Activated CD8-positive, alpha-beta T cell treated with anti-CD3 and anti-CD28 coated beads for 36 hours (primary cell): ENCODE results near the gene MYOM3. TPM values are rescaled to one million over a fixed set of nuclear protein-coding genes. Genes with fewer than 3 reads are reported as not detected.

Experiments
- ATAC-seq: fragments of 200-7000 bp; cut with Tn5 transposase; one replicate; pipeline ENCODE4 v1.10.0; 2021; ENCODE audit warnings: mild to moderate bottlenecking, moderate library complexity
- CTCF ChIA-PET: fragments of 350-600 bp; sonication (Branson Sonifier 250); formaldehyde crosslinking; loops from one replicate; lab custom pipeline; 2021; ENCODE audit warnings: antibody characterized with exemption; lab: Charles Lee
- POLR2A ChIA-PET: fragments of 350-600 bp; sonication (Branson Sonifier 250); formaldehyde crosslinking; loops from one replicate; lab custom pipeline; 2021; ENCODE audit warnings: antibody characterized with exemption; lab: Charles Lee
- DNase-seq: peaks from one replicate; pipeline ENCODE4 v3.0.0-alpha.2; 2020
- H3K27ac Mint-ChIP-seq: one replicate; pipeline ENCODE4 v1.8.0; 2021; ENCODE audit warnings: mild to moderate bottlenecking, mixed read lengths
- H3K27me3 Mint-ChIP-seq: one replicate; pipeline ENCODE4 v1.8.0; 2021; ENCODE audit warnings: mixed read lengths
- H3K36me3 Mint-ChIP-seq: one replicate; pipeline ENCODE4 v1.8.0; 2021; ENCODE audit warnings: low read depth, mixed read lengths
- H3K4me1 Mint-ChIP-seq: one replicate; pipeline ENCODE4 v1.8.0; 2021; ENCODE audit warnings: low read depth, mixed read lengths
- H3K4me3 Mint-ChIP-seq: one replicate; pipeline ENCODE4 v1.8.0; 2021; ENCODE audit warnings: mild to moderate bottlenecking, moderate library complexity, mixed read lengths
- H3K9me3 Mint-ChIP-seq: one replicate; pipeline ENCODE4 v1.8.0; 2021; ENCODE audit warnings: mixed read lengths
- intact Hi-C: fragments of 100-400 bp; cut with micrococcal nuclease; formaldehyde crosslinking; loops from one replicate; pipeline ENCODE4 v1.10.0; 2022
- total RNA-seq, 2 experiments: library from RNA; stranded (reverse); gene quantifications; one replicate each; pipeline ENCODE4 v1.2.3, GENCODE V29; 2021
- TF ChIP-seq, protein P1 (sequence below): fragments of 200-600 bp; IDR thresholded peaks from one replicate; pipeline ENCODE4 v1.8.0; 2022; ENCODE audit warnings: antibody characterized with exemption, mild to moderate bottlenecking

MYOM3 gene
- total RNA-seq, 2 experiments from 2014 or later = not detected

DNA sequence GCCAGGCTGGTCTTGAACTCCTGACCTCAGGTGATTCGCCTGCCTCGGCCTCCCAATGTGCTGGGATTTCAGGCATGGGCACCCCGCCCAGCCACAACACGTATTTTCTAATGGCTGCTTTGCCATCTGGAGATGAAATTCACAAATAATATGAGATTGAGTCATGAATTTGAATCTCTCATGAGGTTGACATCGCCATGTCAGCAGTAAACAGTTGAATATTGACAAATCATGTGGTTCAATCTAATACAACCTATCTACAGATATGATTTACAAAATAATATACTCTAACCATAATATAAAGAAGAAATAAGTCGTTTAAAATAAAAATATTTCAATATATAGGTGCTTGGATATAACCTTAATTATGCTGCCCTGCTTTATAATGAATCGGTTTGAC, 42.1 kb downstream of the MYOM3 start:
- H3K36me3 Mint-ChIP-seq = no peaks in the 10 kb centered on the region
- no peaks in the 10 kb centered on the region for H3K4me1 Mint-ChIP-seq

DNA sequence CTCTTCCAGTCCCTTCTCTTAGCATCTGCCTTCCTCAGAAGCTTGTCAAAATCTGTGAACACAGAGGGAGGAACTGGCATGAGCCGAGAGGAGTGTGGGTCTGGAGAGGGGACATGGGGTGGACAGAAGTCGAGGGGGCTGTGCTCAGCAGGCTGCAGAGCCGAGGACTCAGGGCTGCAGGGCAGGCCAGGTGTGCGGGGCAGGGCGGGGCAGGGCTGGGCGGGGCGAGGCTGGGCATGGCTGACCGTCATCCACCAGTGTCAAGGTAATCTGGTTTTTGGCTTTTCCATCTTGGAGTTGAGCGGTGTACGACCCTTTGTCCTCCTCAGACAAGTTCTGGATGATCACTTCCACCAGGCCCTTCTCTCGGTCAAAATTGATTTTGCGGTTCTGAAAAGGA, 44.0 kb downstream of the MYOM3 start:
- CTCF ChIA-PET = no interaction called here

More for the DNA sequence above, 42.1 kb downstream of the MYOM3 start:
- ATAC-seq (no peak), DNase-seq (no peak)
- Mint-ChIP-seq H3K4me3 (no peak overlapping the region), H3K27me3 (peaks cover 2% of the 10 kb centered on the region), H3K9me3 (no peaks in the 10 kb centered on the region), H3K27ac (no peak overlapping the region)
- POLR2A ChIA-PET = interaction anchor here (0.8 to 1.5 kb wide), 2 partner anchors 9 to 122 kb away, joined by 3 read pairs; no protein-coding TSS in a partner anchor
- intact Hi-C loops = no loop called here
- TF ChIP-seq, protein P1, sequence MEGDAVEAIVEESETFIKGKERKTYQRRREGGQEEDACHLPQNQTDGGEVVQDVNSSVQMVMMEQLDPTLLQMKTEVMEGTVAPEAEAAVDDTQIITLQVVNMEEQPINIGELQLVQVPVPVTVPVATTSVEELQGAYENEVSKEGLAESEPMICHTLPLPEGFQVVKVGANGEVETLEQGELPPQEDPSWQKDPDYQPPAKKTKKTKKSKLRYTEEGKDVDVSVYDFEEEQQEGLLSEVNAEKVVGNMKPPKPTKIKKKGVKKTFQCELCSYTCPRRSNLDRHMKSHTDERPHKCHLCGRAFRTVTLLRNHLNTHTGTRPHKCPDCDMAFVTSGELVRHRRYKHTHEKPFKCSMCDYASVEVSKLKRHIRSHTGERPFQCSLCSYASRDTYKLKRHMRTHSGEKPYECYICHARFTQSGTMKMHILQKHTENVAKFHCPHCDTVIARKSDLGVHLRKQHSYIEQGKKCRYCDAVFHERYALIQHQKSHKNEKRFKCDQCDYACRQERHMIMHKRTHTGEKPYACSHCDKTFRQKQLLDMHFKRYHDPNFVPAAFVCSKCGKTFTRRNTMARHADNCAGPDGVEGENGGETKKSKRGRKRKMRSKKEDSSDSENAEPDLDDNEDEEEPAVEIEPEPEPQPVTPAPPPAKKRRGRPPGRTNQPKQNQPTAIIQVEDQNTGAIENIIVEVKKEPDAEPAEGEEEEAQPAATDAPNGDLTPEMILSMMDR = no peak
- CTCF ChIA-PET = interaction anchor here (0.7 to 2.4 kb wide), 4 partner anchors 9 to 783 kb away, joined by 3 to 19 read pairs (median 14); partner anchors contain the start of gene MYOM3

DNA sequence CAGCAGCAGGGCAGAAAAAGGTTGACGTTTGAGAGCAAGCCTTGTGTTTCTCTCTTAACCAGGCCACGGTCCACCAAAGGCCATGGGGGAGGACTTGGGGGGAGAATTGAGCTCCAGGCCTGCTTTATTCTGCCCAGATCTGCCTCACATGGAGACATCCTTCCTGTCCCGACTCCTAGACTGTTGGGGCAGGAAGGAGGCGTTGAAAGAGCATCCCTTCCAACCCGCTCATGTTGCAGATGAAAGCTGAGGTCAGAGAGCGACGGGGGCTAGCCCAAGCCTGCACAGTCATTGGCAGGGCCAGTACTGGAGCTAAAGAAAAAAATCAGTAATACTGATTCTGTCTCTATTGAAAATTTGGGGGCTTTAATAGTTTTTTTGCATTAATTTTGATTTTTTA, 46.6 kb downstream of the MYOM3 start:
- Mint-ChIP-seq H3K4me3 (no peak overlapping the region), H3K27me3 (peaks cover 1% of the 10 kb centered on the region), H3K27ac (no peak overlapping the region), H3K36me3 (no peaks in the 10 kb centered on the region), H3K4me1 (no peaks in the 10 kb centered on the region), H3K9me3 (peaks cover 5% of the 10 kb centered on the region)
- TF ChIP-seq, protein P1 = no peak
- intact Hi-C loops = no loop called here
- ATAC-seq (no peak), DNase-seq (no peak)
- ChIA-PET POLR2A (interaction anchor here (1.2 kb wide), 1 partner anchor 17 kb away, joined by 3 read pairs; no protein-coding TSS in a partner anchor), CTCF (no interaction called here)

More for the DNA sequence above, 44.0 kb downstream of the MYOM3 start:
- no peak overlapping the region for H3K4me3 Mint-ChIP-seq
- TF ChIP-seq, protein P1 = no peak
- POLR2A ChIA-PET = no interaction called here
- ATAC-seq (no peak), DNase-seq (no peak)
- no peaks in the 10 kb centered on the region for H3K36me3 Mint-ChIP-seq
- H3K9me3 Mint-ChIP-seq = no peaks in the 10 kb centered on the region
- H3K27me3 Mint-ChIP-seq = peaks cover 3% of the 10 kb centered on the region
- no peaks in the 10 kb centered on the region for H3K4me1 Mint-ChIP-seq
- H3K27ac Mint-ChIP-seq = no peak overlapping the region
- intact Hi-C loops = no loop called here

DNA sequence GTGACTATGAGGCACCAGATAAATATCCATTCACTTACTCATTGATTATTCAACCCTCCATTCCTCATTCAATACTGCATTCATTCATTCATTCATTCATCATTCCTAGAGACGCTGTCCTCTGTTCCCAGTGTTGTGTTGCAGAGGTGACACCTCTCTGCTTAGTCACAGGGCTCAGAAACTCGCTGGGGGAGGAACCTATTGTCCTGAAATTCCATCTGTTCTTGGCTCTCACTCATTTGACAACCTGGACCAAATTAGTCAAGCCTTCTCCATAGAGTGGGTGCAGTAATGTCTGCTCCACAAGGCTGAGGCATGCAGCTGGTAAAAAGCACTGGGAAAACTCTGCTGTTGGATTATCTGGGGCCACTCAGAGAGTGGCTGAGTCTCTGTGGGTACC, 49.7 kb downstream of the MYOM3 start:
- no peak overlapping the region for H3K4me3 Mint-ChIP-seq
- CTCF ChIA-PET = no interaction called here

DNA sequence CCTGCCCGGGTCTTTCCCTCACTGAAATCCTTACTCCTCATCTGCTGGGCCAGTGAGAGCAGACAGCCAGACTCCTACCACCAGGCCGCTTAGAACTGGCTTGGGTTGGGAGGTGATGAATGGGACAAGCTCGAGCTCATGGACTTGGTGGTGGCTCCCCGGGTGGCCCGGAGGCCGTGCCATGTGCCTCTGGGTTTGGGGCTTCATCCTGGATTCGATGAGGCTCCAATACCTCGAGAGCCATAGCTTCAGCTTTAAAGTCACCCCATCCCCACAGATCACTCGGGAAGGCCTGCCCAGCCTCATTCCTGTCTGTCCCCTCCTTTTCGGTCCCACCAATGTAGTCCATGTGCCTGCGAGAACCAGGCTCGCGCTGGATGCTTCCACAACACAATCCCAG, 51.5 kb downstream of the MYOM3 start:
- DNase-seq (no peak), ATAC-seq (no peak)
- Mint-ChIP-seq H3K27me3 (peaks cover 1% of the 10 kb centered on the region), H3K9me3 (peaks cover 5% of the 10 kb centered on the region), H3K4me1 (no peaks in the 10 kb centered on the region), H3K4me3 (no peak overlapping the region), H3K27ac (no peak overlapping the region), H3K36me3 (no peaks in the 10 kb centered on the region)
- intact Hi-C loops = no loop called here
- POLR2A ChIA-PET = interaction anchor here (1.0 kb wide), 1 partner anchor 10 kb away, joined by 3 read pairs; no protein-coding TSS in a partner anchor
- CTCF ChIA-PET = interaction anchor here (0.9 to 2.8 kb wide), 6 partner anchors 10 to 331 kb away, joined by 3 to 14 read pairs (median 4); no protein-coding TSS in a partner anchor
- TF ChIP-seq, protein P1 = no peak

More for the DNA sequence above, 49.7 kb downstream of the MYOM3 start:
- intact Hi-C loops = no loop called here
- TF ChIP-seq, protein P1 = no peak
- H3K27me3 Mint-ChIP-seq = peaks cover 1% of the 10 kb centered on the region
- no peaks in the 10 kb centered on the region for H3K4me1 Mint-ChIP-seq
- H3K9me3 Mint-ChIP-seq = peaks cover 5% of the 10 kb centered on the region
- no peak overlapping the region for H3K27ac Mint-ChIP-seq
- DNase-seq = no peak
- POLR2A ChIA-PET = no interaction called here
- no peak for ATAC-seq
- H3K36me3 Mint-ChIP-seq = no peaks in the 10 kb centered on the region
